GM21423 (cell line): ENCODE data around the gene TYW1B.
"Not testable (repeated sequence)": the region's sequence is repeated elsewhere in the genome, so short reads cannot be mapped to it uniquely, and the experiment has no call there.

ENCODE experiments used
- ATAC-seq: cut with Tn5 transposase; IDR thresholded peaks from one replicate; pipeline ENCODE4 v1.9.1; 2021; ENCODE audit warnings: mild to moderate bottlenecking, moderate library complexity; ENCODE audit not compliant: unreplicated experiment

TYW1B gene

GRCh38 chr7:72816370-72817157 is 11.4 kb downstream of the TYW1B start:
- ATAC-seq = not testable (repeated sequence)

DNA sequence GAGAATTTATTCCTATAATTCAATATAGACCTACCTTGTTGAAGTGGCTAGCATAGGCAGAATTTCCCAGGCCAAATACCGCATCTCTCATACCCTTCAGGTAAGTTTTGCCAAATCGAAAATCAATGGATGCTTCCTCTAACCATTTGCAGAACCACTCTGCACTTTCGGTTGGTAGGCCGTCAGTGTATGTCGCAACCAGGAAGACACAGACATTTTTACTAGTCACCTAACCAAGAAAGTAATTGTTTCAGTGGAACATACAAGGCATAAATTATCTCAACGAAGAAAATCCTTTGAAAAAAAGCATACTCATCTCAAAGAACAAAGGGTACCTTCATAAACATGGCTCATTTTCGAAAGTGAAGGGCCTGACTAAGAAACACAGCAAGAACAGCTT is 17.6 kb downstream of the TYW1B start:
- not testable (repeated sequence) for ATAC-seq

- not testable (repeated sequence) for ATAC-seq
These were observed 19.5 kb downstream of the TYW1B start for GRCh38 chr7:72808511-72808910.

- not testable (repeated sequence) for ATAC-seq
These were observed 21.1 kb downstream of the TYW1B start for GRCh38 chr7:72806851-72807250.

DNA sequence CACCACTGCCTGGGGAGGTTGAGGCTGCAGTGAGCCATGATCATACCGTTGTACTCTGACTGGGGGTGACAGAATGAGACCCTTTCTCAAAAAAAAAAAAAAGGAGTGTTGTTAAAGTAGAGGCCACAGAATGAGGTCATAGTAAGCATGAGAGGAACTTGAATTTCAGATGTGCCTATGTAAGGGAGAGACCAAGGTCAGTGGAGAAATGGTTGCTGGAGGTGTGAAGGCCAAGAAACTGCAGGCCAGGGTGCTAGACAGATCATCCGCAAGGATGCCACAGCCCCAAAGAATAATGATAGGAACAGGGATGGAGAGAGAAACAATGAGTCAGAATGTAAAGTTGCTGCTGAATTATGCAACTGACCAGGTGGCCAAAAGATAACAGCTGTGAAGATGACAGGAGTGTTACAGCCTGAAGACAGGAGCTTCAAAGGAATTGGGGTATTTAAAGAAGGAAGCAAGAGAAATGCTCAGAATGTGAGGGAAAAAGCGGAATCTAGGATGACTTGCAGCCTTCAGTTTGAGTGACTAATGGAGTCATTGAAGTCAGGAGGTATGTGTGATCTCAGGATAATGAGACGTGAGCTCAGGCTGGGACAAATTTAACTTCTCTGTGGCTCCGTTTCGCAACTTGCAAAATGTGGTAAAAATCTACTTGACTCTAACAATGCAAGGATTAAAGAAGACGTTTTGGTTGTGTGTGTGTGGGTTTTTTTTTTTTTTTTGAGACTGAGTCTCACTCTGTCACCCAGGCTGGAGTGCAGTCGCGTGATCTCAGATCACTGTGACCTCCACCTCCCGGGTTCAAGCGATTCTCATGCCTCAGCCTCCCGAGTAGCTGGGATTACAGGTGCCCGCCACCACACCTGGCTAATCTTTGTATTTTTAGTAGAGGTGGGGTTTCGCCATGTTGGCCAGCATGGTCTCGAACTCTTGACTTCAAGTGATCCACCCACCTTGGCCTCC is 22.2 kb downstream of the TYW1B start:
- no peak for ATAC-seq

- not testable (repeated sequence) for ATAC-seq
These were observed 24.2 kb downstream of the TYW1B start for GRCh38 chr7:72803778-72804177.

- ATAC-seq = not testable (repeated sequence)
These were observed 26.4 kb downstream of the TYW1B start for GRCh38 chr7:72801564-72801963.

GRCh38 chr7:72795401-72795800 is 32.6 kb downstream of the TYW1B start:
- not testable (repeated sequence) for ATAC-seq

DNA sequence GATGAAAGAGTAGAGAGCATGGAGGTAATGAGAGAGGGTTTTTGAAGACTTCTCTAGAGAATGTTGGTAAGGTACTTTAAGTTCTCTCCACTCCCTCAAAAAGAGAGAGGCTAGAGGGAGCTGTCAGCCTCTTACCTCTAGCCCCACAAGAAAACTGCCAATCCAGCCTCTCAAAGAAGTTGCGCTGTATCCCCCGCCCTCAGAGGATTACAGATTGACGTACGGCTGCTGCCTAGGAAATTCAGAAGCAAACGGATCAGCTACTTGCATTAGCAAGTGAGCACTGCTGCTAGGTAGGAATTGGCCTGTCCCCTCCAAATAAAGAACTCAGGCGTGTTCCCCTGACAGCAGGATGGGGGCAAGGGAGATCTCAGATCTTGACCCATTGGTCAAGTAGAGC is 34.2 kb downstream of the TYW1B start:
- no peak for ATAC-seq

GRCh38 chr7:72790698-72791060 is 37.3 kb downstream of the TYW1B start:
- ATAC-seq = not testable (repeated sequence)

DNA sequence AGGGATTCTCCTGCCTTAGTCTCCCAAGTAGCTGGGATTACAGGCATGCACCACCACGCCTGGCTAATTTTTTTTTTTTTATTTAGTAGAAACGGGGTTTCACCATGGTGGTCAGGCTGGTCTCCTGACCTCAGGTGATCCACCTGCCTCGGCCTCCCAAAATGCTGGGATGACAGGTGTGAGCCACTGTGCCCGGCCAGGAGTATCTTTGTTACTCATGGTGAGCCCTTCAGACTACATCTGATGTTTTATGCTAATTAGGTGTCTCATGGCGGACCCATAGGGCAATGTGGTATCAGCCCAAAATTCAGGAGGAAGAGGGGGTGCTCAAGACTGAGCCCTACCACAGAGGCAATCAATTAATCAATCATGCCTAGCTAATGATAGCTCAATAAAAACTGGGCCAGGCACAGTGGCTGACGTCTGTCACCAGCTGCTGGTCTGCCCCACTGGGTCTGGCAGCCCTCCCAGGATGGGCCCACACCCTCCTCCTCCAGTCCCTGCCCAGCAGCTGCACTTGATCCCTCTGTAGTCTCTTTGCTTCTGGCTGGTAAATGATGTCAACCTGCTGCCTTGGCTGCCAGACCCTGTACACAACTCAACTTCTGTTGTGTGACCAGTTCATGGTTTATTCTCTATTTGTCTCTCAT is 37.8 kb downstream of the TYW1B start:
- not testable (repeated sequence) for ATAC-seq

GRCh38 chr7:72785166-72785955 is 42.6 kb downstream of the TYW1B start:
- ATAC-seq = no peak

GRCh38 chr7:72783601-72784370 is 44.2 kb downstream of the TYW1B start:
- ATAC-seq = not testable (repeated sequence)

DNA sequence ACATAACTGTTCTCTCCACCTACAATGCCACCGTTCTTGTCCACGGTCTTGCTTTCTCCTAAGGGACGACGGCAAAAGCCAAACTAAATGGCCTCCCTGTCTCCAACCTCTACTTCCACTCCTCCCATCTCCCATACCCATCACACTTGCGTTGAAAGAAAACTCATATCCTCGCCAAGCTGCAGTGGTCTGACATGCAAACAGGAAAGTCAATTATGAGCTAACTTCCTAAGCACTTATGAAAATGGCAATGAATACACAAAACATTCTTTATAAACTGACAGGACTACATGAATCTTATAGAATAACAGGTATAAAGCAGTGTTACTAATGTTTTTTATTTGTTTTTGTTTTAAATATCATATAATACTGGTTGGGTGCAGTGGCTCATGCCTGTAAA is 46.4 kb downstream of the TYW1B start:
- no peak for ATAC-seq

DNA sequence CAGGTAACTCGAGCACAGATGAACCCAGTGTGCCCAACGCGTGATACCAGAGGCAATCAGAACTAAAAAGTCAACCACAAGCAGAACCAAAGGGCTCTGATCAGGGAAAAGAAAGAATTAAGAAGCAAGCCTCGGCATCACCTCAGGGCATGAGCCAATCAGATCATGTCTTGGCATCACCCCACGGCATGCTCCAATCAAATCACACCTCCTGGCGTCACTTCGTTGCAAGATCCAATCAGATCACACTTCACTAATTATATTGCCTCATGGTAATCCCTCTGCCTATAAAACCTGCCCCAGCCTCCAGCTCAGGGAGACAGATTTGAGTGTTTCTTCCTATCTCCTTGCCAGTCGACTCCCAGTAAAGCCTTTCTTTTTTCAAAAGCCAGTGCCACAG is 46.8 kb downstream of the TYW1B start:
- no peak for ATAC-seq

DNA sequence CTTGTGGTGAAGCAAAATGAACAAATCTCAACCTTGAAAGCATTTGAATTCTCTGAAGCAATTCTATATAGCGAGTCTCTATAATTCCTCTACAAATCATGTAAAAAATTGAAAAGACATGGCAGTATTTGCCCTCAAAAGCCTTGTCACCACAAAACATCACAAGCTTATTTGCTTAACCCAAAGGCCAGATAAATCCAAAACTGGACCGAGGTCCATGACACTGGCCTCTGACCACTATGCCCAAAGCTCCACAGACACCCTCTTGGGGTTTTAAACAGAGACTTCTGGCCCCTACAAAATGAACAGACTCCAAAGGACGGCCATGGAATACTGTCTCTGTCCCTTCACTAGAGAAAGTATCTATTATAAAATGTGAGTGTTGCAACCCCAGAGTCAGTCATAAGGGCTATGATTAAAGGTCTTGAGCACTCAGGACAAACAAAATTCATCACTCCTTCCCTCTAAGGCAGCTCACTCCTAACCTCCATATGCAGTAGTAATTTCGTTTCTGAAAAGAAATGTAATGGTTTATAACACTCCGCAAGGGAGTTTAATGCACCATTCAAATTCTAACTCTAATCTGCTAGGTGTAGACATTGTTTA is 47.6 kb downstream of the TYW1B start:
- ATAC-seq = not testable (repeated sequence)

- not testable (repeated sequence) for ATAC-seq
These were observed 50.8 kb downstream of the TYW1B start for GRCh38 chr7:72777167-72777566.

- not testable (repeated sequence) for ATAC-seq
These were observed 55.4 kb downstream of the TYW1B start for GRCh38 chr7:72772627-72773026.

- ATAC-seq = not testable (repeated sequence)
These were observed 61.0 kb downstream of the TYW1B start for GRCh38 chr7:72766994-72767393.
